Spleen (tissue), 13 donors: Measurements from ENCODE around the gene MLXIP. TPM values are rescaled to one million over a fixed set of nuclear protein-coding genes. Genes with fewer than 3 reads are reported as not detected.

Source experiments
- DNase-seq: peaks from one replicate; pipeline ENCODE4 v3.0.0-alpha.2; 2020
- H3K27ac ChIP-seq, 8 donors: fragments of 200-600 bp; sonication (generic) in 7 of 8; 1 replicate in 4 of 8; 2 replicates in 4 of 8; pipeline versions ENCODE4 v1.5.0 to v1.8.0; 2016 to 2021; ENCODE audit warnings: inconsistent platforms in 4 of 8, mild to moderate bottlenecking in 4 of 8, moderate library complexity in 1 of 8
- H3K27me3 ChIP-seq, 7 donors: fragments of 200-600 bp; sonication (generic) in 6 of 7; replicated peaks in 1 of 7; 1 replicate in 4 of 7; 2 replicates in 3 of 7; pipeline versions ENCODE4 v1.5.0 to v1.8.0; 2016 to 2021; ENCODE audit warnings: inconsistent platforms in 3 of 7, mild to moderate bottlenecking in 1 of 7
- H3K36me3 ChIP-seq, 6 donors: fragments of 200-600 bp; sonication (generic) in 5 of 6; 1 replicate in 4 of 6; 2 replicates in 2 of 6; pipeline versions ENCODE4 v1.5.0 to v1.8.0; 2016 to 2021; ENCODE audit warnings: inconsistent platforms in 2 of 6
- H3K4me1 ChIP-seq, 6 donors: fragments of 200-600 bp; sonication (generic) in 5 of 6; 1 replicate in 3 of 6; 2 replicates in 3 of 6; pipeline versions ENCODE4 v1.5.0 to v1.8.0; 2016 to 2021; ENCODE audit warnings: inconsistent platforms in 3 of 6
- H3K4me3 ChIP-seq, 8 donors: fragments of 200-600 bp; sonication (generic) in 7 of 8; 1 replicate in 4 of 8; 2 replicates in 4 of 8; pipeline versions ENCODE4 v1.5.0 to v1.8.0; 2016 to 2021; ENCODE audit warnings: inconsistent platforms in 4 of 8, mild to moderate bottlenecking in 4 of 8, moderate library complexity in 2 of 8
- H3K9me3 ChIP-seq, 8 donors: fragments of 200-600 bp; sonication (generic) in 7 of 8; 1 replicate in 4 of 8; 2 replicates in 4 of 8; pipeline versions ENCODE4 v1.5.0 to v1.8.0; 2016 to 2021; ENCODE audit warnings: inconsistent platforms in 4 of 8
- POLR2A ChIP-seq, 3 donors: fragments of 450-650 bp; IDR thresholded peaks; one replicate each; pipeline ENCODE4 v1.5.1; 2017; ENCODE audit warnings: antibody characterized with exemption in 3 of 3, mild to moderate bottlenecking in 1 of 3
- POLR2AphosphoS5 ChIP-seq, 3 donors: sonication (generic); formaldehyde crosslinking; IDR thresholded peaks; one replicate each; pipeline ENCODE4 v1.5.1; 2017; ENCODE audit warnings: antibody characterized with exemption in 3 of 3
- WGBS, 5 donors: extraction: QIAGEN DNeasy Blood & Tissue Kit in 3 of 5; methylation state at CpG; one replicate each; pipeline versions ENCODE4 v1.1.5 to v1.1.7; 2013 to 2018; 5-methylcytosine and 5-hydroxymethylcytosine counted together
- intact Hi-C: fragments of 100-400 bp; cut with DNase I; formaldehyde crosslinking; loops from one replicate; pipeline ENCODE4 v1.15.0; 2023; ENCODE audit warnings: low total_unique reads
- long read RNA-seq, 2 donors: transcript quantifications; one replicate each; lab custom pipeline, GENCODE V29; 2026
- polyA plus RNA-seq, 3 donors: library from polyadenylated mRNA; stranded (reverse); fragments of 200-250 nt; gene quantifications; one replicate each; pipeline ENCODE4 v1.2.1, GENCODE V29; 2013
- total RNA-seq, 7 donors: library from RNA; depleted of rRNA in 3 of 7; stranded (reverse); fragments of >200 nt in 3 of 7; fragmentation: NEBNext Ultra II Directional in 4 of 7; extraction: Animal tissue kit (Norgen Biotek cat#: 25700) in 4 of 7; gene quantifications; one replicate each; pipeline versions ENCODE4 v1.1.0 to v1.2.1, GENCODE V29; 2016 to 2021
- TF ChIP-seq, protein P1 (sequence below), 11 experiments: fragments of 200-600 bp in 7 of 11; fragments of 450-650 bp in 4 of 11; sonication (generic) in 4 of 11; IDR thresholded peaks in 8 of 11; conservative IDR thresholded peaks in 3 of 11; 1 replicate in 7 of 11; 2 replicates in 4 of 11; pipeline versions ENCODE4 v1.4.0 to v1.8.0; 2016 to 2021; ENCODE audit warnings: antibody characterized with exemption in 11 of 11, inconsistent platforms in 4 of 11, mild to moderate bottlenecking in 1 of 11
- donor health status: healthy with polysubstance abuse.
- donor health status: DM: no; HTN: no; CAD: no; lungs with moderate emphysema.
- donor health status: DM: no; HTN: no; CAD: no.
- donor health status: Bipolar disorder and iron deficiency.
- donor health status: healthy.
- donor health status: DM: no; HTN: no; CAD: no.
- donor health status: DM: yes; HTN: yes; CAD: no.

Gene MLXIP, protein sequence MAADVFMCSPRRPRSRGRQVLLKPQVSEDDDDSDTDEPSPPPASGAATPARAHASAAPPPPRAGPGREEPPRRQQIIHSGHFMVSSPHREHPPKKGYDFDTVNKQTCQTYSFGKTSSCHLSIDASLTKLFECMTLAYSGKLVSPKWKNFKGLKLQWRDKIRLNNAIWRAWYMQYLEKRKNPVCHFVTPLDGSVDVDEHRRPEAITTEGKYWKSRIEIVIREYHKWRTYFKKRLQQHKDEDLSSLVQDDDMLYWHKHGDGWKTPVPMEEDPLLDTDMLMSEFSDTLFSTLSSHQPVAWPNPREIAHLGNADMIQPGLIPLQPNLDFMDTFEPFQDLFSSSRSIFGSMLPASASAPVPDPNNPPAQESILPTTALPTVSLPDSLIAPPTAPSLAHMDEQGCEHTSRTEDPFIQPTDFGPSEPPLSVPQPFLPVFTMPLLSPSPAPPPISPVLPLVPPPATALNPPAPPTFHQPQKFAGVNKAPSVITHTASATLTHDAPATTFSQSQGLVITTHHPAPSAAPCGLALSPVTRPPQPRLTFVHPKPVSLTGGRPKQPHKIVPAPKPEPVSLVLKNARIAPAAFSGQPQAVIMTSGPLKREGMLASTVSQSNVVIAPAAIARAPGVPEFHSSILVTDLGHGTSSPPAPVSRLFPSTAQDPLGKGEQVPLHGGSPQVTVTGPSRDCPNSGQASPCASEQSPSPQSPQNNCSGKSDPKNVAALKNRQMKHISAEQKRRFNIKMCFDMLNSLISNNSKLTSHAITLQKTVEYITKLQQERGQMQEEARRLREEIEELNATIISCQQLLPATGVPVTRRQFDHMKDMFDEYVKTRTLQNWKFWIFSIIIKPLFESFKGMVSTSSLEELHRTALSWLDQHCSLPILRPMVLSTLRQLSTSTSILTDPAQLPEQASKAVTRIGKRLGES
- 10 to 100 TPM; 56.1 to 97.1 (median 79.7) TPM for total RNA-seq
- 10 to 100 TPM in 2 of 3 donors, 1 to 10 TPM in 1; 7.8 to 28.3 (median 11.5) TPM for polyA plus RNA-seq
- long read RNA-seq, donor 1, full-length matches to known transcripts: 4 of 4 reads
- long read RNA-seq, donor 1, partial matches to known transcripts: 0 of 4 reads
- long read RNA-seq, donor 1, other reads (novel, unspliced or antisense): 0 of 4 reads
- long read RNA-seq, donor 2, full-length matches to known transcripts: 3 of 9 reads
- long read RNA-seq, donor 2, partial matches to known transcripts: 6 of 9 reads
- long read RNA-seq, donor 2, other reads (novel, unspliced or antisense): 0 of 9 reads

- peak within 1 kb of the TSS; percentile 72 to 92 (median 83) for H3K4me3 ChIP-seq
- H3K27ac ChIP-seq: peak within 1 kb of the TSS; percentile 78 to 92 (median 87)
- H3K36me3 ChIP-seq: no peaks in the 10 kb centered on the region
- no peaks in the 10 kb centered on the region for H3K27me3 ChIP-seq
- 0 to 1% (median 1%) methylated on average over 78 to 113 of the region's 113 CpGs for WGBS, 5 donors
- TF ChIP-seq, protein P1, sequence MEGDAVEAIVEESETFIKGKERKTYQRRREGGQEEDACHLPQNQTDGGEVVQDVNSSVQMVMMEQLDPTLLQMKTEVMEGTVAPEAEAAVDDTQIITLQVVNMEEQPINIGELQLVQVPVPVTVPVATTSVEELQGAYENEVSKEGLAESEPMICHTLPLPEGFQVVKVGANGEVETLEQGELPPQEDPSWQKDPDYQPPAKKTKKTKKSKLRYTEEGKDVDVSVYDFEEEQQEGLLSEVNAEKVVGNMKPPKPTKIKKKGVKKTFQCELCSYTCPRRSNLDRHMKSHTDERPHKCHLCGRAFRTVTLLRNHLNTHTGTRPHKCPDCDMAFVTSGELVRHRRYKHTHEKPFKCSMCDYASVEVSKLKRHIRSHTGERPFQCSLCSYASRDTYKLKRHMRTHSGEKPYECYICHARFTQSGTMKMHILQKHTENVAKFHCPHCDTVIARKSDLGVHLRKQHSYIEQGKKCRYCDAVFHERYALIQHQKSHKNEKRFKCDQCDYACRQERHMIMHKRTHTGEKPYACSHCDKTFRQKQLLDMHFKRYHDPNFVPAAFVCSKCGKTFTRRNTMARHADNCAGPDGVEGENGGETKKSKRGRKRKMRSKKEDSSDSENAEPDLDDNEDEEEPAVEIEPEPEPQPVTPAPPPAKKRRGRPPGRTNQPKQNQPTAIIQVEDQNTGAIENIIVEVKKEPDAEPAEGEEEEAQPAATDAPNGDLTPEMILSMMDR (IDR thresholded peaks at IDR 0.05 in 8 of 11, conservative IDR thresholded peaks at IDR 0.05 in 3 of 11): peak in 2 of 11 experiments; percentile 12 to 16
- TF ChIP-seq POLR2AphosphoS5 (IDR thresholded peaks at IDR 0.05) (peak; percentile 89 to 91 (median 89)), POLR2A (IDR thresholded peaks at IDR 0.05) (peak; percentile 20 to 95 (median 92))
- no peaks in the 10 kb centered on the region for H3K9me3 ChIP-seq
- DNase-seq: peak; percentile 98
- intact Hi-C loops: no loop called here
- H3K4me1 ChIP-seq: peaks cover 37 to 70% (median 56%) of the 10 kb centered on the region in 6 donors
Observed at GRCh38 chr12:122078141-122079032, at the start of gene MLXIP. MLXIP (plus strand) TSS chr12:122078756; CDS start chr12:122078854, 98 bp downstream.

- 58 to 68% (median 64%) methylated on average over 23 of the region's 23 CpGs for WGBS, 5 donors
- Histone ChIP-seq H3K27ac (peak overlapping the region in 5 of 8 donors; percentile 33 to 61 (median 49)), H3K9me3 (no peaks in the 10 kb centered on the region), H3K27me3 (peaks cover 0 to 2% (median 0%) of the 10 kb centered on the region in 7 donors), H3K4me3 (no peak overlapping the region), H3K36me3 (no peaks in the 10 kb centered on the region), H3K4me1 (peaks cover 3 to 87% (median 40%) of the 10 kb centered on the region in 6 donors)
- DNase-seq: no peak
- TF ChIP-seq POLR2A (IDR thresholded peaks at IDR 0.05): no peak
- no peak for TF ChIP-seq POLR2AphosphoS5 (IDR thresholded peaks at IDR 0.05)
- TF ChIP-seq, protein P1 (IDR thresholded peaks at IDR 0.05 in 8 of 11, conservative IDR thresholded peaks at IDR 0.05 in 3 of 11): no peak
- intact Hi-C loops: no loop called here
Observed at GRCh38 chr12:122028905-122029560, 49.5 kb upstream of the MLXIP start.
